GM19351 (cell line): ENCODE results near the gene AKT1S1.

ENCODE experiments used
- ATAC-seq: cut with Tn5 transposase; IDR thresholded peaks from one replicate; pipeline ENCODE4 v1.9.1; 2021; ENCODE audit warnings: mild to moderate bottlenecking, moderate library complexity; ENCODE audit not compliant: unreplicated experiment

The AKT1S1 gene

DNA sequence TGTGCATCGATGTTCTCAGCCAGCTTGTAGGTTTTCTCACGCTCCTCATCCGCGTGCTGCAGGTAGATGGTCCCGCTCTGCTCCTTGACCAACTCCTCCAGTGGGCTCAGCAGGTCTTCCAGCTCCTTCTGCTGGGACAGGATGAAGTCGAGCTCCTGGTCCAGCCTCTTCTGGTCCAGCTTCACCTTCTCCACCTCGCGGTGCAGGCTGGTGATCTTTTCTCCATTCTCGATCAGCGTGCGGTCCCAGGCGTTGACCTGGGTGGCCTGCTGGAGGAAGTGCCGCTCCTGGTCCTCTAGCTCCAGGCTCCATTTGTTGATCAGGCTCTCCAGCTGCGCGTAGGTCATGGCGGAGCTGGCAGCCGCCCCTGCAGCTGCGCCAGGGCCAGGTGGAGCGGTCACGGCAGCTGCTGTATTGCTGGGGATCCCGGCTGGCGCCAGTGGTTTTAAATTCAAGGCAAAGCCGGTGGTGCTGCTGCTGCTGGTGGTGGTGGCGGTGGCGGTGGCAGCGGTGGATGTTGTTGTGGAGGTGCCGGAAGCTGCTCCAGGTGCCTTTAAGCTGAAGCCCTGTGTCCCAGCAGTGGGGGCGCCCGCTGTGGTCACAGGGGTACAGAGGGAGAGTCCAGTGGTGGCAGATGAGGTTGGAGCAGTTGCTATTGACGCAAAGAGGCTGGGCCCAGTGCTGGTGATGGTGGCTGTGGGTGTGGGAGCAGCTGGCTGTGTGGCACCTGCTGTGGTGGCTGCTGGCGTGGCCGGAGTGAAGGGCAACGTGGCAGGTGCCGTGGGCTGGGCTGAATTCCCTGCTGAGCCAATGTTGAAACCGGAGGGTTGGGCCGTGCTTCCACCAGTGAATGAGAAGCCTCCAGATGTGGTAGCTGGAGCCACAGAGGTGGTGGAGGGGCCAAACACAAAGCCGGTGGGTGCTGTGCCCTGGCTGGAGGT lies 31.6 kb upstream of the AKT1S1 start:
- no peak for ATAC-seq

DNA sequence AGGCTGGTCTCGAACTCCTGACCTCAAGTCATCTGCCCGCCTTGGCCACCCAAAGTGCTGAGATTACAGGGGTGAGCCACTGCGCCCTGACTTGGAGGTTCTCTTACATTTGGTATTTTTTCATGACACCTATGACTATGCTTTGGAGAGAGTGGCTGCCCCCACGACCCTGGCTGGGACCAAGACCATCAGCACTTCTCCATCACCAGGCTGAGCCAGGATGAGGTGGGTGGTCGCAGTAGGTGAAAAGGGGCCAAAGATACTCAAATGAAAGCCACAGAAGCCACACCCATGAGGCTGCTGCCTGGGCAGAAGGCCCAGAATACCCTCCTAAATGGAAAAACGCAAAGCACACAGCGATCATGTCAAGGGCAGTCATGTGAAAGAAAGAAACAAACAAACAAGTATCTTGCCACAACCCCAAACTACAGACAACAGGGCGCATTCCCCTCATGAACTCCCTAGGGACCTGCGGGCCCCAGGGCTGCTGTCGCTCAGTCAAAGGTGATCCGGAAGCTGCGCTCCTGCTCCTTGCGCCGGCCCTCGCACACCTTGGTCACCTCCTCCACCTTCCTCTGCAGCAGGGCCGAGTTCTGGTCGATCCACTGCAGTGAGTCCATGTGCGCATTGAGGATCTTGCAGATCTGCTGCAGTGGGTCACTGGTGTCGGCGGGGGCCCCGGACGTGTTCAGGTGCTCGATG lies 30.7 kb upstream of the AKT1S1 start:
- ATAC-seq, result no peak

DNA sequence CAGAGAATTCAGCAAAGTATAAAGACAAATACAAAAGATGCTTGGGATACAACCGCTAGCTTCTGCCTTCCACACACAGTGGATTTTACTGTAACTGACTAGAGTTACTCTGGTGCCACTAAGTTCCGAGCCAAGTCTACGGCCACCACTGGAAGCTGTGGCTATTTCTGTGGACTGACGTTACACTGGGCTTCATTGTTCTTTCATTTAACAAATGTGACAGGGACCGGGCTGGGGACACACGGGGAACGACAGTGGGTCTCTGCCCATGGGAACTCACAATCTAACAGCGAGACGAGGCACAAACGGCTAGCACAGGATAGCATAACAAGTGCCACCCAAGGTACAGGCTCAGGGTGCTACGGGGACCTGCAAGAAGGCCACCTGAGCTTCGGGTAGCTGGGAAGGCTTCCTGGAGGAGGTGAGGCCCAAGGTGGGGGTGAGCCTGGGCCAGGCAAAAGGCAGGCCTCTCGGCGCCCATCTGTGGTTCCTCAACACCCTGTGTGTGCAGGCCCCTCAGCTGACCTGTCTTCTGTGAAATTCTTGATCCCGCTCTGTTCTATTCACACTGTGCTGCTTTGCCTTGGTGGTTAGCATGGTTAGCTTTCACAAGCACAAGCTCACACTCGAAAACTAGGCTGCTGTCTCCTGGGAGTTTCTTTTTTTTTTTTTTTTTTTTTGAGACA lies 29.9 kb upstream of the AKT1S1 start:
- no peak for ATAC-seq

DNA sequence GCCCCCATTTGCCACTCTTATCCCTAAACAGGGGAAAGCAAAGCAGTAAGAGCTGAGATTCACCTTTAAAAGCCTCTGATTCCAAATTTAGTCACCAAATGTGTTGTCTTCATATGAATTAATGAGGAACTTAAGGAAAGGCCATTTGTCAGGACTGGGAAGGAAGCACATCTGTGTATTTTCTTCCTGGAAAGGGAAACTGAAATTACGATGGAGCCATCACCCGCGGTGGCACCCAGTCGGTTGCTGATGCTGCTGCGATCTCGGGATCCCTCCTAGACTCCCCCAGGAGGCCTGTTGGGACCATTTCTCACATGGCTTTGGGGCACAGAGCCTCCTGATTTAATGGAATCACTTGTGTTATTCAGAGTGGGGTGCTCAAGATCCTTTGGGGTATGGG lies 27.0 kb upstream of the AKT1S1 start:
- ATAC-seq, result no peak

DNA sequence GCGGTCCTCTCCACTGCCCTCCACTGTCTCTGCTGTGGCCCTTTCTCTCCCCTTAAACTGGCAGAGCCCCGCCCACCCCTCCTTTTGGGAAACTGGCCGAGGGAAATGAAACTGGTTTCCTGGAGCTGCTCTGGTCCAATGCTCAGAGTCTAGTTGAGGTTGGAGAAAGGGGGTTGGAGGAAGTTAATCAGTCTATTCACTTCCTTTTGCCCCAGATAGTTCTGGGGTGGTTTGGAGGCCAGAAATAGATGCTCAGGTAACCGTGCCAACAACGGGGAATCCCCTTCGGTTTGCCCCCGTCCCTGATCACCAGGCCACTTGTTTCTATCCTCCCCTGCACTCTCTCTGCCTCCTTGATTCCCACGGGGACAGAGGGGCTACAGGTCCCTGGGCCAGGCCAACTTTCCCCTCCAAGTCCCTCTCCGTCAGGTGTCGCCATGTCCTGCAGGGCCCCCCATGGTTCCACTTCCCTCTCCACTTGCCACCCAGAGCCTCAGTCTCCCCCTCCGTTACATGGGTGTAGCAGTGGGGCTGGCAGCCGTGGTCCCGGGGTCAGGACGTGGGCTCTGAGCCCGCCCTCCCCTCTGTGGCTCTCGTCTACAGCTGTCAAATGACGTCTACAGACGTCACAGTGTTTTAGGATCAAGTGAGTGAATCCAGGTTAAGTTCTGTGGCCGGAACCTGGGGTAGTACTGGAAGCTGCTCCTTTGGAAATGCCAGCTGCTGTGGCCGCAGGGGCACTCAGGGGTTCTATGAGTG lies 19.9 kb upstream of the AKT1S1 start, which contains the start of gene IL4I1:
TSS of gene IL4I1 (minus strand) at position 25 of the 759 bp plus-strand sequence. CDS start 727 bp downstream, outside the sequence.
- peak; percentile 48 for ATAC-seq

DNA sequence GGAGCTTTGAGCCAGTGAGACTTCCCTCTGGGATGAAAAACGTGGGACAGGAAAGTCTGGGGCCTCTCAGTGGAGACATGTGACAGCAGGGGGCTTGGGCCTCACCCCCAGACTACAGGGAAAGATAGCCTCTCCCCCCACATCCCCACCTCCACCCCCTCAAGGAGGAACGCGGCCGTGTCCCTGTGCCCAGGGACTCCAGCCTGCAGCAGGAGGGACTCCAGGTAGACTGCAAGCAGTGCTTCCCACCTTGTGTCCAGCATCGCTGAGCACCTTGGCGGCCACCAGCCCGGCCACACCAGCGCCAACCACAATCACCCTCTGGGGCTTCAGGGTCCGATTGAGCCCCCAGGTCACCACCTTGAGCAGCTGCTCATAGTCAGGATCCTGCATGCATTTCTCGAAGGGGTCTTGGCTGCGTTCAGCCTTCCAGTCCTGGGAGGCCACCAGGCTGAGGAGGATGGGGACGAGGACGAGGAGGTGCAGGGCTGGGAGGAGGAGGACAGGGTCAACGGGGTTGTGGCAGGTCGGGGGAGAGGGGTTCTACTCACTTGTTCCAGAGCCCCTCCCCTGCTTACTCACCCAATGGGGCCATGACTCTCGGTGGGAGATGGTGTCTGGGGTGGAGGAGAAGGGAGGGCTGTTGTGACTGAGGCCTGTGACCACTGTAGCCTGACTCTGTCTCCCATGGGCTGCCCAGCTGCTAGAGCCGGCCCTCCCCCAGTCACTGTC lies 18.6 kb upstream of the AKT1S1 start:
- ATAC-seq, result no peak

DNA sequence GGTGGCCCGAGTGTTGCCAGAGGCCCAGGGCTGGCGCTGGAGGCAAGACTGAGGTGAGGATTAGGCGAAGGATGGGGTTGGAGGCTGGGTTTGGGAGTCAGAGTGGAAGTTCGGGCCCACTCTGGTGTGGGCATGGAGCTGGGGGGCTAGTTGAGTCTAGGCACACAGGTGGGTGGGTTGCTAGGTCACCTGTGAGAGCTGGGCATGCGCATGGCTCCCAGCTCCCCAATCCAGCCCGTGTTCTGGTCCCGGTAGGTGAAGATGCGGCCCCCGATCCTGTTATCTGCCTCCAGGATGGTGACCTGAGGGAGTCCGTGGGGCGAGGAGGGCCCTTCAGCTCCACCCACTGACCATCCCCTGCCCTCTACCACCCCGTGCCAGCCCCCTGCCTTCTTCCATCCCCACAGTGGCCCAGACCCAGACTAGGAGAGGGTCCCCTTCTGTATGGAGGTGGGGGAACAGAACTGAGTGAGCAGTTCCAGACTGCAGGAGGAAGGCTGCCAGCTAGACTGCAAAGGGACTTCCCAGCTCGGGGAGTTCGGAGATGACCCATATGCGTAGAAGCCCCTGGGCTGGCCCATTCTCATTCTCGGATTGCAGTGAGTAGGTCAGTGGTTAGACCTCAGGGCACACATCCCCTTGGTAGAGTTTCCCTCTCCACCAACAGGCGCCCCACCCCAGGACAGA lies 17.9 kb upstream of the AKT1S1 start:
- no peak for ATAC-seq

DNA sequence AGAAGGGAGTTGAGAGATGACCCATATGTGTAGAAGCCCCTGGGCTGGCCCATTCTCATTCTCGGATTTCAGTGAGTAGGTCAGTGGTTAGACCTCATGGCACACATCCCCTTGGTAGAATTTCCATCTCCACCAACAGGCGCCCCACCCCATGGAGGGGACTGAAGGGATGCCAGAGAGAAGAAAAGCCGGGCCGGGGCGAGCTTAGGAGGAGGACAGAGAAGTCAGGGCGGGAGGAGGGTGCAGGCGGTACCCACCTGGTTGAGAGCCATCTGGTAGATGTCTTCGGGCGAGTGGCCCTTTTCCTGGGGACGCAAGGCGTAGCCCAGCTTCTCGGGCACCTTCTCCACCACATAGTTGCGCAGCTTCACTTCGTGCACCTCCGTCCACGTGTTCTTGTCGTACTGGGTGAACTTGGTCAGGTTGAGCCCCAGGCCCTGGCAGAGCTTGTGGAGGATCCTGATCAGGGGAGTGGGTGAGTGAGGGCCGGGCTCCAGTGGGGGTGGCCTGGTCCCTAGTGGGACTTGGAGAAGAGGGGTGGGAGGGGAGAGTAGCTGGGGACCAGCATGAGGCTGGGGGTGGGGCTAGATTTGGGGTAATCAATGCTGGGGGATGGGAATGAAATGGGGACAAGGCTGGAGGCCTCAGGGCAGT lies 17.0 kb upstream of the AKT1S1 start:
- no peak for ATAC-seq

DNA sequence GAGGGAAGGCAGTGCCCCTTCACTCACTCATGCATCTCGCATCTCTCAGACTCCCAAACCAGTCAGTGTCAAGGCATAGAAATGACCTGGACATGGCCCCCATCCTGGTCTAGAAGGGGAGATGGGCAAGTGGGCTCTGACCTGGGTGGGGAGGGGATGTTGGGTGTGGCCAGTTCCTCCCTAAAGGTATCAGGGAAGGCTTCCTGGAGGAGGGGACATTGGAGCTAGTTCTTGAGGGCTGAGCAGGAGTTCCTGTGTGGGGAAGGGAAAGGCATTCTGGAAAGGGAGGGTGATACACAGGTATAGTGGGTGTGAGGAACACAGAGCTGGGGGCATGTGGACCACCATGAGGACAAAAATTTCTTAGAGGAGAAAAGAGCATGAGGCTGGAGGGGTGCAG lies 15.6 kb upstream of the AKT1S1 start:
- ATAC-seq, result no peak

DNA sequence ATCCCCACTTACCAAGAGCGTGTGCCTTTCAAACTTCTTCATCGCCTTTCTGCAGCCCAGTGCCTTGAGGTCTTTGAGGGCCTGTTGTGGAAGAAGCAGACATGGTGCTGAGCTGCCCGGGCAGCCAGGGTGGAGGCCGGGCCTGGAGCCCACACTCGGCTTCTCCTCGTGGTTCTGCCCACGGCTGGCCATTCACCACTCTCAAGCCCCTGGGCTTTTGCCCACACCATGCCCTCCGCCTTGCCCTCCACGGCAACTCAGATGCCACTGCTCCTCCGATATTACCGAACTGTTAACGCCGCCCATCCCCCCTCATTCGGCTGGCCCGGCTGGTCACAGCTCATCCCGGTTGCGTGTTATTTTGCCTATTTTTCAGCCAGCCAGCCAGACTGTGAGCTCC lies 14.2 kb upstream of the AKT1S1 start:
- ATAC-seq, result no peak

DNA sequence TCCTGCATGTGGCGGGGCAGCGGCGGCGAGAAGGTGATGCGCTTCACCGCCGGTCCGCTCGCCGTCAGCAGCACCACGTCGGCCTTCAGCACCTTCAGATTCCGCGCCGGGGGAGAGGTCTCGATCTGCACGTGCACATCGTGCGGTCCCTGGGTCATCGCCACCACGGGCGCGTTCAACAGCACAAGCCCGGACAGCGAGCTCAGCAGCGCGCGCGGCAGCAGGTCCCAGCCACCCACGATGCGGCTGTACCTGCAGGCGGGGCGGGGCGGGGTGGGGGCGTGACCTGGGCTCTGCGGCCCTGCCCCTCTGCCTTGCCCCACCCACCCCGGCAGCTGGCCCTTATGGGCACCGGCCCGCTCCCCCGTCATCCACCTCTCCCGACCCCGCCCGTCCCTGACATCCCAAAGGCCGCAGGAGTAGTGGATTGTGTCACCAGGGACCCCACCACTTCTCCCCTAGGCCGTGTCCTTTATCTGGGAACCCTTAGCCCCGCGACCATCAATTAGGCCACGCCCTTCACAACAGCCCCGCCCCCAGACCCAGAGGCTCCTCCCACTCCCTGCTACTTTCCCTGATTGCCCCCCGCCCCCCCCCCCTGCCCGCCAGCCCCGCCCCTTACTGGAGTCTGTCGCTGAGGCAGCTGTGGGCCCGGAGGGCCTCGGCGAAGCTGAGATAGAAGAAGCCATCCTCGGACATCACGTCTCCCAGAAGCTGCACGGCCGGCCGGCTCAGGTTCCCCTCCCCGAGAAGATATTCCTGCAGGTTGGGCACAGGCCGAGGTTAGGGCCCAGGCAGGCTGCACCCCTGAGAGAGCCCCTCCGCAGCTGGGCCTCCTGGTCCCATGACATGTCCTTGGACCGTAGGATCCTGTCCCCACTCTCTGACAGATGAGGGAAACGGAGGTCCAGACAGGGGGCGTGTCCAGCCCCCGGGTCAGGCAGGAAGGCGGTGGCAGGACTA lies 13.5 kb upstream of the AKT1S1 start:
- ATAC-seq, result peak; percentile 48

DNA sequence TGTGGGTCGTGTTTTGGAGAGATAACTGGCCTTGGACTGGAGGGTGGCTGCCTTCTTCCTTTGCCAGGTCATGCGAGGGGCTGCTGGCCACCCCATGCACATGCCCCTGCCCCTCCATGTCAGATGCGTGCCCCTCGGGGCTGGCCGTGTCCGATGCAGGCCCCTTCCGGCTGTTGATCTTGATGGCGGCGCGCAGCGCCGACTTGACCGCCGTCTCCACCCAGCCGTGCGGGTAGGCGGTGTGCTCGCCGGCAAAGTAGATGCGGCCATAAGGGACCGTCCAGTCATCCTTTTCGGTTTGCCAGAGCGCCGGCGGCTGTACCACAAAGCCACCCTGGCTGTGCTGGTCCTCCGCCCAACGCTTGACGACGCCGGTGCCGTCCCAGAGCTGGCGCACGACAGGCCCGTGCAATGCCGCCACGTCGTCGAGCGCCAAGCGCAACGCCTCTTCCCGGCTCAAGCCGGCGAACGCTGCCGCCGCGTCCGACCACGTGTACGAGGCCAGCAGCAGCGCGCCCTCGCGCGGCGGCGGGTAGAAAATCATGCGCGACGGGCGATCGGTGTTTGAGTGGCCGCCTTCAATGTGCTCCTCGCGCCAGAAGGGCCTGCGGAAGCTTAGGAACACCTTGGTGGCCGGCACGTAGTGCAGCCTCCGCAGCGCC lies 12.7 kb upstream of the AKT1S1 start:
- ATAC-seq, result peak; percentile 34

DNA sequence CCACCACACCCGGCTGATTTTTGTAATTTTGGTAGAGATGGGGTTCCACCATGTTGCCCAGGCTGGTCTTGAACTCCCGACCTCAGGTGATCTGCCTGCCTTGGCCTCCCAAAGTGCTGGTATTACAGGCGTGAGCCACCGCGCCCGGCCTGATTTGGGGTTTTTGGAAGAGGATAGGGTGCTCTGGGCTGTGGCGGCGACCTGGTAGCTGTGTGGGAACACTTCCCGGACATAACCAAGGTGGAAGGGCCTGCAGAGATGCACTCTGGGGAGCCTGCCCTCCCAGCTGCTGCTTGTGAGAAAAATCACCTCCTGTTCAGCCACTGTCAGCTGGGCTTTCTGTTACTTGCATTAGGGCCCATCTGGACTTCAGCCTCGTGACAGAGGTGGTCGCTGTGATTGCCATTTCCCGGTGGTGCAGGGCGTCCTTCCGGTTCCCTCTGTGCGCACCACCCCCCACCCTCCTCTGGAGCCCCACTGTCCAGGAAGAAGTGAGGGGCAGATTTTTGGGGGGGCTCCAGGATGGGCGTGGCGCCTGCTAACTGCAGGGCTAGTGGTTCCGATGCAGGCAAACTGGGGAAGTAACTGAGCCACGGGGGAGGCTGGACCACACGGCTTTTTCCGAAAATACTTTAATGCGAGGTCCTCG lies 12.0 kb upstream of the AKT1S1 start:
- no peak for ATAC-seq

DNA sequence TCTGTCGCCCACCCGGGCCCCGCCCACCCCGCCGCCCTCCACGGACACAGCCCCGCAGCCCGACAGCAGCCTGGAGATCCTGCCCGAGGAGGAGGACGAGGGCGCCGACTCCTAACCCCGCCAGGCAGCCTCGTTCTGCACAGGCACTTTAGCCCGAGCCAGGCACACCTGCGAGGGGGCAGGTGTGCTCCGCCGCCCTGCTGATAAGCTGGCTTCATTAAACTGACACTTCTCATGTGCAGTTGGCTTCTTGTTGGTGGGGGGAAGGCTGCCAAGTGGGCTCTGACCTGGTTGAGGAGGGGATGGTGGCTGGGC lies 11.3 kb upstream of the AKT1S1 start:
- ATAC-seq, result no peak

DNA sequence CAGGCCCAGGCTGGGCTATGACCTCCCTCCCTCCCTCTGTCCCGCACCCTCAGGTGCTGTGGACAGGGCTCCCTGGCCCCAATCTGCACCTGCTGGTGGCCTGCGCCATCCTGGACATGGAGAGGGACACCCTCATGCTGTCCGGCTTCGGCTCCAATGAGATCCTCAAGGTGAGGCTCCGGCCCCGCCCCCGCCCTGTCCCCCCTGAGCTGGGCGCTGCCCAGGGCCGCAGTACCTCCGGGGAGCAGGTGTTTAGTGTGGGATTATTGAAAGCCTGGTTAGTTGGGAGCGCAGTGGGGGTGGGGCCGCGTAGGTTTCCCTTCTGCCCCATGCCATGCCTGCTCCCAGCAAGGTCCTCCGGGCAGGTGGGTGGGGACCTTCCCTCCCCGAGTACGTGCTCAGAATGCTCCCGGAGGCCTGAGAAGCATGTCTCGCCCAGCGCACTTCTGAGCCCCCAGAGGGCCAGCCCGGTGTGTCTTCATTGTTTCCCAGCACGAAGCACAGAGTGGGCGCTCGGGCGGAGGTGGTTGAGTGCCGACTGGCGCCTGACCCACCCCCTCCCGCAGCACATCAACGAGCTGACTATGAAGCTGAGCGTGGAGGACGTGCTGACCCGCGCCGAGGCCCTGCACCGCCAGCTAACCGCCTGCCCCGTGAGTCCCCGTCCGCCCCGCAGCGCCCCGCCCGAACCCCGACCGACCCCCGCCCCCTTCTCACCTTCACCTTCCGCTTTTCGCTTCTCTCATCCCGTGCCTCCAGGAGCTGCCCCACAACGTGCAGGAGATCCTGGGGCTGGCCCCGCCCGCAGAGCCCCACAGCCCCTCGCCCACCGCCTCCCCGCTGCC lies 10.7 kb upstream of the AKT1S1 start:
- no peak for ATAC-seq

DNA sequence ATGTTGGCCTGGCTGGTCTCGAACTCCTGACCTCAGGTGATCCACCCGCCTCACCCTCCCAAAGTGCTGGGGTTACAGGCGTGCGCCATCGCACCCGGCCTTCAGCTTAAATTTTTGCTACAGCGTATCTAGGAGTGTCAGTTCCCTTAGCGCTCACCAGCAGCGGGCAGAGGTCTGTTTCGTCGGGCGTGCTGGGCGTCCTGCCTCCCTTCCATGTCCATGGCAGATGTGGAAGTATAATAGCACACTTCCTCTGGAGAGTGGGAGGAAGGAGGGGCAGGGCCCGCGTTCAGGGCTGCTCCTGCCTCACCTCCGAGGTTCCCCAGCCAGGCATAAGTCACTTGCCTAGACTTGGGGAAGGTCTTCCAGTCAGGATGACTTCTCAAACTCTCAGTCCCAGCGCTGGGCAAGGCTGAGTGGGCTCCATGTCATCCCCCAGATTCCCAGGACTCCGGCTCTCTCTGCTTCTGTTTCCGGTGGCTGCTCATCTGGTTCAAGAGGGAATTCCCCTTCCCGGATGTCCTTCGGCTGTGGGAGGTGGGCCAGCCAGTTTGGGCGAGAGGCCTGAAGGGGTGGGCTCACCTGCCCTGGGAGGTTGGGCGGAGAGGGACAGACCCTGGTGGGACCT lies 10.0 kb upstream of the AKT1S1 start:
- no peak for ATAC-seq
